Activated CD8-positive, alpha-beta T cell treated with anti-CD3 and anti-CD28 coated beads for 36 hours (primary cell): Measurements from ENCODE around the gene KMO. TPM values are rescaled to one million over a fixed set of nuclear protein-coding genes. Genes with fewer than 3 reads are reported as not detected.

Source experiments
- ATAC-seq: fragments of 200-7000 bp; cut with Tn5 transposase; one replicate; pipeline ENCODE4 v1.10.0; 2021; ENCODE audit warnings: mild to moderate bottlenecking, moderate library complexity
- CTCF ChIA-PET: fragments of 350-600 bp; sonication (Branson Sonifier 250); formaldehyde crosslinking; loops from one replicate; lab custom pipeline; 2021; ENCODE audit warnings: antibody characterized with exemption; lab: Charles Lee
- POLR2A ChIA-PET: fragments of 350-600 bp; sonication (Branson Sonifier 250); formaldehyde crosslinking; loops from one replicate; lab custom pipeline; 2021; ENCODE audit warnings: antibody characterized with exemption; lab: Charles Lee
- DNase-seq: peaks from one replicate; pipeline ENCODE4 v3.0.0-alpha.2; 2020
- H3K27ac Mint-ChIP-seq: one replicate; pipeline ENCODE4 v1.8.0; 2021; ENCODE audit warnings: mild to moderate bottlenecking, mixed read lengths
- H3K27me3 Mint-ChIP-seq: one replicate; pipeline ENCODE4 v1.8.0; 2021; ENCODE audit warnings: mixed read lengths
- H3K36me3 Mint-ChIP-seq: one replicate; pipeline ENCODE4 v1.8.0; 2021; ENCODE audit warnings: low read depth, mixed read lengths
- H3K4me1 Mint-ChIP-seq: one replicate; pipeline ENCODE4 v1.8.0; 2021; ENCODE audit warnings: low read depth, mixed read lengths
- H3K4me3 Mint-ChIP-seq: one replicate; pipeline ENCODE4 v1.8.0; 2021; ENCODE audit warnings: mild to moderate bottlenecking, moderate library complexity, mixed read lengths
- H3K9me3 Mint-ChIP-seq: one replicate; pipeline ENCODE4 v1.8.0; 2021; ENCODE audit warnings: mixed read lengths
- intact Hi-C: fragments of 100-400 bp; cut with micrococcal nuclease; formaldehyde crosslinking; loops from one replicate; pipeline ENCODE4 v1.10.0; 2022
- total RNA-seq, 2 experiments: library from RNA; stranded (reverse); gene quantifications; one replicate each; pipeline ENCODE4 v1.2.3, GENCODE V29; 2021
- TF ChIP-seq, protein P1 (sequence below): fragments of 200-600 bp; IDR thresholded peaks from one replicate; pipeline ENCODE4 v1.8.0; 2022; ENCODE audit warnings: antibody characterized with exemption, mild to moderate bottlenecking

Gene KMO
- total RNA-seq: under 1 TPM in 1 of 2 experiments, not detected in 1; 0.18 TPM

DNA sequence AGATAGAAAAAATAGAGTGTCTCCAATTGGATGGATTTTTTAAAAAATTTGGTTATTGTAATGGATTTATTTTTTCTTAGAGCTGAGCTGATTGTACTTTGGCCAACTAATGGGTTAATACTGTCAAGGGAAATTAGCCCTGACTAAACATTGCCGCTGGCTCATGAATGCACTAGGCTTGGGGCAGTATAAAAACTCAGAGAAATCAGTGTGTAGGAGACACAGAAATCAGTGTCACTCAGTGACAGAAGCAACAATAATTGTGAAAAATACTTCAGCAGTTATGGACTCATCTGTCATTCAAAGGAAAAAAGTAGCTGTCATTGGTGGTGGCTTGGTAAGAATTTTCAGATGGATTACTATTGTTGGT, at the start of gene KMO:
Gene KMO, plus strand, starts transcription at position 217 of the 370 bp plus-strand sequence. Its CDS starts 67 bp downstream, at position 284.
- Mint-ChIP-seq H3K36me3 (no peaks in the 10 kb centered on the region), H3K27ac (peak within 1 kb of the TSS; percentile 95), H3K9me3 (no peaks in the 10 kb centered on the region), H3K27me3 (peaks cover 2% of the 10 kb centered on the region), H3K4me1 (peaks cover 26% of the 10 kb centered on the region), H3K4me3 (peak within 1 kb of the TSS; percentile 77)
- intact Hi-C loops: loop anchor here (5.0 to 10.0 kb wide), 3 partner anchors 60 to 463 kb away; partner anchors contain the start of gene MAP1LC3C
- TF ChIP-seq, protein P1, sequence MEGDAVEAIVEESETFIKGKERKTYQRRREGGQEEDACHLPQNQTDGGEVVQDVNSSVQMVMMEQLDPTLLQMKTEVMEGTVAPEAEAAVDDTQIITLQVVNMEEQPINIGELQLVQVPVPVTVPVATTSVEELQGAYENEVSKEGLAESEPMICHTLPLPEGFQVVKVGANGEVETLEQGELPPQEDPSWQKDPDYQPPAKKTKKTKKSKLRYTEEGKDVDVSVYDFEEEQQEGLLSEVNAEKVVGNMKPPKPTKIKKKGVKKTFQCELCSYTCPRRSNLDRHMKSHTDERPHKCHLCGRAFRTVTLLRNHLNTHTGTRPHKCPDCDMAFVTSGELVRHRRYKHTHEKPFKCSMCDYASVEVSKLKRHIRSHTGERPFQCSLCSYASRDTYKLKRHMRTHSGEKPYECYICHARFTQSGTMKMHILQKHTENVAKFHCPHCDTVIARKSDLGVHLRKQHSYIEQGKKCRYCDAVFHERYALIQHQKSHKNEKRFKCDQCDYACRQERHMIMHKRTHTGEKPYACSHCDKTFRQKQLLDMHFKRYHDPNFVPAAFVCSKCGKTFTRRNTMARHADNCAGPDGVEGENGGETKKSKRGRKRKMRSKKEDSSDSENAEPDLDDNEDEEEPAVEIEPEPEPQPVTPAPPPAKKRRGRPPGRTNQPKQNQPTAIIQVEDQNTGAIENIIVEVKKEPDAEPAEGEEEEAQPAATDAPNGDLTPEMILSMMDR: no peak
- ATAC-seq (peak; percentile 47), DNase-seq (peak; percentile 13)
- ChIA-PET CTCF (interaction anchor here (0.9 to 1.7 kb wide), 9 partner anchors 10 to 140 kb away, joined by 3 to 15 read pairs (median 3); partner anchors contain the start of gene FH), POLR2A (interaction anchor here (1.3 kb wide), 1 partner anchor 23 kb away, joined by 3 read pairs; no protein-coding TSS in a partner anchor)

DNA sequence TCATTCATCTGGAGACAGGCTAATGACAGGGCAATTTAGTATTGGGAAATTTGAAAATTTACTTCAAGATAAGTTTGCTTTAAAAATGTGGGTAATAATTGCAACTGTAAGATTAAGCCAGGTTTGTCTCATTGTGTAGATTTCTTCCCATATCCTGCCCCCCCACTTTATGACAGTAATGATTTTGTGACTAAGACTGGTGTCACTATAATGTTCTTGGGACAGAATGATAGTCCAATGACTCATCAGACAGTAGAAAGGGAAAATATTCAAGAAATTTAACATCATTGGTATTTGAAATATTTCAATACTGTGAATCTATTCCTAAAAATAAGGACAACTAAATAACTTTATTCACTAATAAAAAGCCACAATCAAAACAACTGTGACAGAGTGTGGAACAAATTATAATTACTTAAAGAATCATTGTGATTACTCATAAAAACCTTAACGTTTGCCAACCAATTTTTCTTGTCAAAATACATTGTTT, 49.4 kb upstream of the KMO start:
- H3K9me3 Mint-ChIP-seq: no peaks in the 10 kb centered on the region
- H3K4me1 Mint-ChIP-seq: peaks cover 3% of the 10 kb centered on the region
- DNase-seq (no peak), ATAC-seq (no peak)
- H3K36me3 Mint-ChIP-seq: no peaks in the 10 kb centered on the region
- ChIA-PET POLR2A (no interaction called here), CTCF (no interaction called here)
- peaks cover 10% of the 10 kb centered on the region for H3K27me3 Mint-ChIP-seq
- H3K27ac Mint-ChIP-seq: no peak overlapping the region
- TF ChIP-seq, protein P1: no peak
- intact Hi-C loops: no loop called here
- H3K4me3 Mint-ChIP-seq: no peak overlapping the region

DNA sequence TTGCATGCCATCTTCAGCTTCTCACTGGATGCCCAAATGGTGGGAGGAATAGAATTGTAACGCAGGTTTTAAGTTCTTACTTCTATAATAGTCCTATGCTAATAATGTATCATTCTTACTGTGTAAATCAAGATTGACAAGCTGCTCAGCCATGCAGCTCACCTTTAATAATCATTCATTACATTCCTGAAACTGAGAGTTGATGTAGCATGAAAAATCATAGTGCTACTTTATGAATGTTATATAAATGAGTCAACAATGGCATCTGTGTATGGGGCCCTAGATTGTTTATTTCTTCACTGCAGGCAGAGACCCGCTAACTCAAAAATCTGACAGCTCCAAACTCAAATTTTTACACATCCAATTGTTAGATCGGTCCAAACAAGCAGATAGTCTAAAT, 47.0 kb upstream of the KMO start:
- DNase-seq (no peak), ATAC-seq (peak; percentile 20)
- Mint-ChIP-seq H3K27me3 (peaks cover 7% of the 10 kb centered on the region), H3K27ac (no peak overlapping the region), H3K4me3 (no peak overlapping the region), H3K4me1 (peaks cover 3% of the 10 kb centered on the region), H3K9me3 (no peaks in the 10 kb centered on the region), H3K36me3 (no peaks in the 10 kb centered on the region)
- TF ChIP-seq, protein P1: no peak
- ChIA-PET CTCF (interaction anchor here (0.9 to 1.5 kb wide), 5 partner anchors 11 to 597 kb away, joined by 3 to 5 read pairs (median 3); no protein-coding TSS in a partner anchor), POLR2A (interaction anchor here (0.6 kb wide), 1 partner anchor 168 kb away, joined by 4 read pairs; no protein-coding TSS in a partner anchor)
- intact Hi-C loops: no loop called here

DNA sequence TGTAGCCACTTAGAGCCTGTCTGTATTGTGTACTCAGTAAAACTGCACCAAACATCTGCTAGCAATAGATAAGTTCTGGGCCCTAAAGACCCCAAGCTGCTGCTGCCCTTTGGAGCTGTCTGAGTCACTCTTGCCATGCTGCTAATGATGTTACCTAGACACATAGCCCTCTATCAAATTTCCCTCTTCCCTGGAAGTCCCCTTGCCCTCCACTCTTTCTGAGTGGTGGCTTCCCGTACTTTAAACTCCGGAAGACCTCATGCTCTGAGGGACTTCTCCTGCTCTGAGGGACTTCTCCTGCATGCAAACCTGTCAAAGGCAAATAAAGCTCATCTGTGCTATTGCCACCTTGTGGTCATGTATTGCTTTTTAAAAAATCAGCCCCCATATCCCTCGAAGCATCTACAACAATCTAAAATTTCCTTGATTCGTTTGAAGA, 46.6 kb upstream of the KMO start:
- H3K4me1 Mint-ChIP-seq: peaks cover 3% of the 10 kb centered on the region
- ATAC-seq (peak; percentile 49), DNase-seq (peak; percentile 11)
- no peaks in the 10 kb centered on the region for H3K9me3 Mint-ChIP-seq
- peaks cover 5% of the 10 kb centered on the region for H3K27me3 Mint-ChIP-seq
- ChIA-PET CTCF (interaction anchor here (0.9 to 1.5 kb wide), 5 partner anchors 12 to 597 kb away, joined by 3 to 5 read pairs (median 3); no protein-coding TSS in a partner anchor), POLR2A (no interaction called here)
- H3K36me3 Mint-ChIP-seq: no peaks in the 10 kb centered on the region
- TF ChIP-seq, protein P1: peak; percentile 46
- no peak overlapping the region for H3K27ac Mint-ChIP-seq
- H3K4me3 Mint-ChIP-seq: no peak overlapping the region
- intact Hi-C loops: no loop called here

DNA sequence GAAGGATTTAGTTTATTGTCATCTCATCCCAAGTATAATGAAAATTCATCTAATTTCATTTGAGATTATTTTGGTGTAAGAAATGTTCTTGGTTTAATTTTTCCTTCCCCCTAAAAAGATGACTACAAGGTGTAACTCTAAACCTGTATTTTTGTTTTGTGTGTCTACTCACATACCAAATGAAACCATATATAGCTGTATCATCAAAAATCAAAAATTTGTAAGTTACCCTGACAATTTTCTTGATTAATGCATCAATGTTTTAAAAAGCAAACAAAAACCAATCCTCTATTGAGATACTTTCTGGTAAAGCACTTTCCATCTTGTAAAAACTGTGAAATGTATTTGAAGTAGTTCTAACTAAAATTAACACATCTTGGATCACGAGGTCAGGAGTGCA, 43.4 kb upstream of the KMO start:
- POLR2A ChIA-PET: no interaction called here
- no peaks in the 10 kb centered on the region for H3K27me3 Mint-ChIP-seq
- ATAC-seq (no peak), DNase-seq (no peak)
- CTCF ChIA-PET: no interaction called here
- H3K4me1 Mint-ChIP-seq: peaks cover 3% of the 10 kb centered on the region
- H3K27ac Mint-ChIP-seq: no peak overlapping the region
- H3K4me3 Mint-ChIP-seq: no peak overlapping the region
- peaks cover 3% of the 10 kb centered on the region for H3K36me3 Mint-ChIP-seq
- intact Hi-C loops: no loop called here
- H3K9me3 Mint-ChIP-seq: no peaks in the 10 kb centered on the region
- TF ChIP-seq, protein P1: no peak
